HG02571 (cell line): ENCODE data around the gene ISL1.

Source experiments
- ATAC-seq: cut with Tn5 transposase; IDR thresholded peaks from one replicate; pipeline ENCODE4 v1.9.1; 2021; ENCODE audit warnings: mild to moderate bottlenecking, moderate library complexity; ENCODE audit not compliant: unreplicated experiment

ISL1 gene

GRCh38 chr5:51439232-51439631 lies 56.0 kb downstream of the ISL1 start:
- no peak for ATAC-seq
